Liver (tissue), 3 donors: ENCODE data around the gene TBP.

Source experiments
- GABPA ChIP-seq, 2 donors: IDR thresholded peaks in 1 of 2; conservative IDR thresholded peaks in 1 of 2; 2 replicates each; pipeline ENCODE4 v1.6.1; 2016; ENCODE audit warnings: antibody characterized with exemption in 2 of 2, mild to moderate bottlenecking in 1 of 2, moderate library complexity in 1 of 2
- RXRA ChIP-seq, 2 donors: IDR thresholded peaks; 2 replicates each; pipeline ENCODE4 v1.6.1; 2017 to 2018; ENCODE audit warnings: antibody characterized with exemption in 2 of 2, mild to moderate bottlenecking in 1 of 2
- TAF1 ChIP-seq: conservative IDR thresholded peaks from 2 replicates; pipeline ENCODE4 v1.6.1; 2016; ENCODE audit warnings: antibody characterized with exemption, mild to moderate bottlenecking
- TF ChIP-seq, protein P1 (sequence below): fragments of 150-350 bp; IDR thresholded peaks from 2 replicates; pipeline ENCODE4 v1.5.1; 2017; ENCODE audit warnings: improper control_type of control experiment, low read depth, low read length; ENCODE audit not compliant: missing input control
- TF ChIP-seq, protein P2 (sequence below): IDR thresholded peaks from 2 replicates; pipeline ENCODE4 v1.6.1; 2016; ENCODE audit warnings: antibody characterized with exemption, mild to moderate bottlenecking
- donor health status: healthy.
- donor health status: healthy.

DNA sequence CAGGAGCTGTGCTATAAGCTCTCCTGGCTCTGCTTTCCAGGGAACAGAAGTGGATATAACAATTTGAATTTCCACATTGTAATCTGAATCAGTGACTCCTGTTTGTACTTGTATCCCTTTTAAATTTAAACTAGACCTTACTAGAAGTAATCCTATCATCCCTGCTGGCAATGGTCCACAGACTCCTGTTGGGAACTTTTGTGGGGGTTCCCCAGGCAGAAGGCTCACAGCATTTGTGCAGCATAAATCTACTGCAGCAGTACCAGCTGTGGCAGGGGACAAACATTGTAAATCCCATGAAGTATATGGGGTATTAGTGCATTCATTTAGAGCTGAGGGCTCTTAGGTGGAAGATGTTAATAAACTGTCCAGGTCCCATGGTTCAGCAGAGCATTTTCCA is 42.3 kb downstream of the TBP start:
- no peak for TF ChIP-seq RXRA (IDR thresholded peaks at IDR 0.05)
- TF ChIP-seq, protein P1, sequence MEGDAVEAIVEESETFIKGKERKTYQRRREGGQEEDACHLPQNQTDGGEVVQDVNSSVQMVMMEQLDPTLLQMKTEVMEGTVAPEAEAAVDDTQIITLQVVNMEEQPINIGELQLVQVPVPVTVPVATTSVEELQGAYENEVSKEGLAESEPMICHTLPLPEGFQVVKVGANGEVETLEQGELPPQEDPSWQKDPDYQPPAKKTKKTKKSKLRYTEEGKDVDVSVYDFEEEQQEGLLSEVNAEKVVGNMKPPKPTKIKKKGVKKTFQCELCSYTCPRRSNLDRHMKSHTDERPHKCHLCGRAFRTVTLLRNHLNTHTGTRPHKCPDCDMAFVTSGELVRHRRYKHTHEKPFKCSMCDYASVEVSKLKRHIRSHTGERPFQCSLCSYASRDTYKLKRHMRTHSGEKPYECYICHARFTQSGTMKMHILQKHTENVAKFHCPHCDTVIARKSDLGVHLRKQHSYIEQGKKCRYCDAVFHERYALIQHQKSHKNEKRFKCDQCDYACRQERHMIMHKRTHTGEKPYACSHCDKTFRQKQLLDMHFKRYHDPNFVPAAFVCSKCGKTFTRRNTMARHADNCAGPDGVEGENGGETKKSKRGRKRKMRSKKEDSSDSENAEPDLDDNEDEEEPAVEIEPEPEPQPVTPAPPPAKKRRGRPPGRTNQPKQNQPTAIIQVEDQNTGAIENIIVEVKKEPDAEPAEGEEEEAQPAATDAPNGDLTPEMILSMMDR = no peak
- no peak for TF ChIP-seq TAF1
- TF ChIP-seq, protein P2, sequence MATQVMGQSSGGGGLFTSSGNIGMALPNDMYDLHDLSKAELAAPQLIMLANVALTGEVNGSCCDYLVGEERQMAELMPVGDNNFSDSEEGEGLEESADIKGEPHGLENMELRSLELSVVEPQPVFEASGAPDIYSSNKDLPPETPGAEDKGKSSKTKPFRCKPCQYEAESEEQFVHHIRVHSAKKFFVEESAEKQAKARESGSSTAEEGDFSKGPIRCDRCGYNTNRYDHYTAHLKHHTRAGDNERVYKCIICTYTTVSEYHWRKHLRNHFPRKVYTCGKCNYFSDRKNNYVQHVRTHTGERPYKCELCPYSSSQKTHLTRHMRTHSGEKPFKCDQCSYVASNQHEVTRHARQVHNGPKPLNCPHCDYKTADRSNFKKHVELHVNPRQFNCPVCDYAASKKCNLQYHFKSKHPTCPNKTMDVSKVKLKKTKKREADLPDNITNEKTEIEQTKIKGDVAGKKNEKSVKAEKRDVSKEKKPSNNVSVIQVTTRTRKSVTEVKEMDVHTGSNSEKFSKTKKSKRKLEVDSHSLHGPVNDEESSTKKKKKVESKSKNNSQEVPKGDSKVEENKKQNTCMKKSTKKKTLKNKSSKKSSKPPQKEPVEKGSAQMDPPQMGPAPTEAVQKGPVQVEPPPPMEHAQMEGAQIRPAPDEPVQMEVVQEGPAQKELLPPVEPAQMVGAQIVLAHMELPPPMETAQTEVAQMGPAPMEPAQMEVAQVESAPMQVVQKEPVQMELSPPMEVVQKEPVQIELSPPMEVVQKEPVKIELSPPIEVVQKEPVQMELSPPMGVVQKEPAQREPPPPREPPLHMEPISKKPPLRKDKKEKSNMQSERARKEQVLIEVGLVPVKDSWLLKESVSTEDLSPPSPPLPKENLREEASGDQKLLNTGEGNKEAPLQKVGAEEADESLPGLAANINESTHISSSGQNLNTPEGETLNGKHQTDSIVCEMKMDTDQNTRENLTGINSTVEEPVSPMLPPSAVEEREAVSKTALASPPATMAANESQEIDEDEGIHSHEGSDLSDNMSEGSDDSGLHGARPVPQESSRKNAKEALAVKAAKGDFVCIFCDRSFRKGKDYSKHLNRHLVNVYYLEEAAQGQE = no peak
- TF ChIP-seq GABPA (IDR thresholded peaks at IDR 0.05 in 1 of 2, conservative IDR thresholded peaks at IDR 0.05 in 1 of 2) = no peak
